Endothelial cell of umbilical vein (primary cell): ENCODE results near the gene SLC38A8.

ENCODE experiments used
- CTCF ChIP-seq, 2 donors: IDR thresholded peaks; 1 replicate in 1 of 2; 2 replicates in 1 of 2; pipeline ENCODE4 v1.5.1; 2011; ENCODE audit warnings: low read length in 2 of 2, mild to moderate bottlenecking in 2 of 2, moderate library complexity in 2 of 2, control low read depth in 1 of 2, inconsistent platforms in 1 of 2, low read depth in 1 of 2; ENCODE audit not compliant: insufficient read depth in 1 of 2; ENCODE audit errors: extremely low read depth in 1 of 2
- EZH2 ChIP-seq: IDR thresholded peaks from 2 replicates; pipeline ENCODE4 v1.6.1; 2012; ENCODE audit warnings: borderline replicate concordance, low read depth, mild to moderate bottlenecking, moderate library complexity, low read length, inconsistent platforms; ENCODE audit not compliant: severe bottlenecking
- FOS ChIP-seq: IDR thresholded peaks from 2 replicates; pipeline ENCODE4 v1.6.1; 2011; ENCODE audit warnings: mild to moderate bottlenecking, low read length, moderate library complexity, borderline replicate concordance; ENCODE audit not compliant: insufficient read depth
- JUN ChIP-seq: IDR thresholded peaks from 2 replicates; pipeline ENCODE4 v1.6.1; 2011; ENCODE audit warnings: borderline replicate concordance, low read depth; ENCODE audit not compliant: insufficient read length, insufficient read depth
- MAX ChIP-seq: IDR thresholded peaks from 2 replicates; pipeline ENCODE4 v1.6.1; 2011; ENCODE audit not compliant: insufficient read depth, insufficient read length
- MYC ChIP-seq: IDR thresholded peaks from one replicate; pipeline ENCODE4 v1.6.1; 2011; ENCODE audit warnings: mild to moderate bottlenecking, low read depth, low read length
- POLR2A ChIP-seq: IDR thresholded peaks from 2 replicates; pipeline ENCODE4 v1.6.1; 2012; ENCODE audit warnings: low read depth, mild to moderate bottlenecking, control low read depth, low read length
- POLR2AphosphoS5 ChIP-seq: IDR thresholded peaks from 2 replicates; pipeline ENCODE4 v1.6.1; 2012; ENCODE audit warnings: low read depth, mild to moderate bottlenecking, control low read depth, low read length, moderate library complexity; ENCODE audit not compliant: insufficient read depth

- TF ChIP-seq EZH2 (no peak), CTCF (IDR thresholded peaks at IDR 0.05; ENCODE audit: extremely low read depth in 1 of 2, insufficient read depth in 1 of 2, low read depth in 1 of 2, low read length in 2 of 2) (peak in 1 of 2 donors; percentile 10), POLR2AphosphoS5 (no peak), MAX (no peak), POLR2A (no peak), JUN (no peak), FOS (no peak), MYC (no peak)
Observed at GRCh38 chr16:83996481-83997252, 45.9 kb downstream of the SLC38A8 start.
